Epidermal melanocyte (primary cell): ENCODE measurements around the gene TRAF3.
"Not testable (repeated sequence)": the region's sequence is repeated elsewhere in the genome, so short reads cannot be mapped to it uniquely, and the experiment has no call there.

Source experiments
- DNase-seq: peaks from one replicate; pipeline ENCODE4 v3.0.0; 2011; ENCODE audit warnings: low spot score; ENCODE audit not compliant: insufficient read length

The TRAF3 gene

DNA sequence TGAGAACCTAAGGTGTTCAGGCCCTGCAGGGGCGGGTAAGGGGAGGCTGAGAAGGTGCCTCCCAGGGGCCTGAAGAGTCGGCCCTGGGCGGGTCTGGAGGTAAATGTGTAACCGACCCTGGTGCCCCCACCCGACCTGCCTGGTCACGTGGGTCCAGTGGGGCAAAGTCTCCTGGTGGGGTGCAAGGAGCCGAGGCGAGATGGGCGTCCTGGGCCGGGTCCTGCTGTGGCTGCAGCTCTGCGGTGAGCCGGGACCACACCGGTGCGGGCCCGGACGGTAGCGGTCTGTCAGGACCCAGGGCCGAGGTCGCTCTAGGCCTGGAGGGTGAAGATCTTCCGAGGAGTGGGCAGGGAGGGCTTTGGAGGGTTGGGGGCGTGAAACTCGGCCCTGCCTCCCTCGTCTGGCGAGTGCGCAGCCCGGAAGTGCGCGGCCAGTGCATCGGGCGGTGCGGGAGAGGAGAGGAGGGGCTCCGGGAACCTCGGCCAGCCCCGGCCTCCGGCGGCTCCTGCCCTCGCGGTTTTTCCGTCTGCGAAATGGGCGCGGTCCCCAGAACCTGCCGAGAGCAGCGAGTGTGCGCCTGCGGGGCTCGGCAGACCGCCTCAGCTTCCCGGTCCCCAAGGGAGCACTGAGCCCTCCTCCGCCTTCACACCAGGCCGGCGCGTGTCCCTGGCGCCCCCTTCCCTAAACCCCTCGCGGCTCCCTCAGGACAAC, 145.4 kb downstream of the TRAF3 start, which contains the start of gene AMN:
Gene AMN, plus strand, starts transcription at position 174 of the 711 bp plus-strand sequence. Its CDS starts 26 bp downstream, at position 200.
- no peak for DNase-seq

GRCh38 chr14:102923201-102923924, 146.1 kb downstream of the TRAF3 start:
- no peak for DNase-seq

DNA sequence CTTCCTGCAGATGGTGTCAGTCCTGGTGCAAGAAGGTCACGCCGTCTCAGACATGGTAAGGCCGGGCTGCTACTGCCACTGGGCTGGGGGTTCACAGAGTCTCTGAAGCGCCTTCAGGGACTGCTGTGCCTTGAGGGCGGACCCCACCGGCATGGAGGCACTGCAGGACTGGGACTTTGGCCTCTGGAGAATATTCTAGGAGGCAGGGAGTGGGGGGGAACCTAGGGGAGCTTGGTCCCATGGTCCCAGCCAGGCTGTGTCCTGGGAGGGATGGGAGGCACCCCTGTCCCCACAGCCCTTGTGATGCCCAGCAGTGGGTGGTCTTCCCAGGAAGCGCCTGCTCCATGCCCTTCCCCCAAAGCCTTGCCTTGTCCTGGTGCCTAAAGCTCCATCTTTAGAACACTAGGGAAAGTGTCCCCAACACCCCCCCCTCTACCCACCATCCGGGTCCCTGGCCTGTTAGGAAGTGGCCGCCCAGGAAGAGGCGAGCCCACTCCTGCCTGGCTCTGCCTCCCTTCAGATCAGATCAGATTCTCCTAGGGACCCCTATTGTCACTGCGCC, 146.8 kb downstream of the TRAF3 start:
- no peak for DNase-seq

DNA sequence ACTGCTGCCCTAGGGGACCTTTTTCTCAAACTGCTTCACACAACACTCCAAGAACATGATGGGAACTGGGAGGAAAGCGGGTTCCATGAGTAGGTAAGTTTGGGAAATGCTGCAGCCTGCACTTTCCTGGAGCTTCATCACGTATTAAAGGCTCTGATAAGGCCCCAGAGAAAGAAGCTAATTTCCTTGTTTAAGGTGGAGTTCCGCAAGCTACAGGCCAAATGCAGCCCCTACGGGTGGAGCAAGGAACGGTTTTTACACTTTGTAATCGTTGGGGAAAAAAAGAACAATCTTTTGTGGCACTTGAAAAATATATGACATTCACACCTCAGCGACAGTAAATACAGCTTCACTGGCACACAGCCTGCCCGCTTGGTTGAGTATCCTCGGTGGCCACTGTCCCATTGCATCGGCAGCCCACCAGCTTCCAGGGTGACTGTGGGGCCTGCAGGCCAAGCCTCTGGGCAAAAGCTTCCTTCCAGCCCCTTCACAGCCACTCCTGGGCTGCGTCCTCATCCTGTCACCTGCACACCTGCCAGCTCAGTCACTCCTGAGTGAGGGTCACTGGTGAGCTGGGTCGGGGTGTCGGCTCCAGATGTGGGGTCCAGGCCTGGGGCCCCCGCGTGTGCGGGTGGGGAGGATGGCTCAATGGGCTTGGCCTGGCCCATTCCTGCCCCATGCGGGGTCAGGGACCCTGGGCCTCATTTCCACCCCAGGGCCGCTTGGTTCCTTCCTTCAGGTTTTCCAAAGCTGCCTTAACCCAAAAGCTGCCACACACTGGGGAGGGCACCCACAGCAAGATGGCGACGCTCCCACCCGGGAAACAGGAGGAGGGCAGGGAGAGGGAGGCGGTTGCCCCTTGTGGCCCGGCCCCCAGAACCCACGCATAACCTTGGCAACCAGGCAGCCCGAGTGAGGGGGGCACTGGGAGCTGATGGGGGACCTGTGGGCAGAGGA, 147.7 kb downstream of the TRAF3 start:
- DNase-seq, result no peak

GRCh38 chr14:102925646-102926045, 148.4 kb downstream of the TRAF3 start:
- no peak for DNase-seq

DNA sequence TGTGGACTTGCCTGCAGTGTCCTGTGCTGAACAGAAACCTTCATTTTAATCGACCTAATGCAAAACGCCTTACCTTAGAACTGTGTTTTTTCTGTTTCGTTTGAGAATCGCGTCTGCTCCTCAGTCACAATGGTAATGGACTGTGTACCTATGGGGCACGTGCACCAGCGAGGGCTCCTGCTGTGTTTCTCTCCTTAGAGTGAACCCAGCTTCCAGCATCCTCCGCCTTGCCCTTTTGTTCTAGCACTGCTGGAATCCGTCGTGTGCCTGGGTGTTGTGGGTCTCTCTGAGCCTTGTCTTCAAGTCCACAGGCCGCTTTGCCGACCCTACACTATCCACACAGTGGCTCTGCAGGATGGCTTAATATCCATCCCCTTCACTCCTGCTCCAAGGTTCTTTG, 148.9 kb downstream of the TRAF3 start:
- no peak for DNase-seq

DNA sequence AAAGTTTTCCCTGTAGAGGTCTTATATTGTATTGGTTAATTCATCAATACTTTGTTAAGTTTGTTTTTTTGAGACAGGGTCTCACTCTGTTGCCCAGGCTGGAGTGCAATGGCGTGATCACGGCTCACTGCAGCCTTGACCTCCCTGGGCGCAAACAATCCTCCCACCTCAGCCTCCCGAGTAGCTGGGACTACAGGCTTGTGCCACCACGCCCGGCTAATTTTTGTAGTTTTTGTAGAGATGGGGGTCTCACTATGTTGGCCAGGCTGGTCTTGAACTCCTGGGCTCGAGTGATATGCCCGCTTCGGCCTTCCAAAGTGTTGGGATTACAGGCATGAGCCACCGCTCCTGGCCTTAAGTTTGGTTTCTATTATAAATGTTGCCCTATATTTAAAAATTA, 149.6 kb downstream of the TRAF3 start:
- DNase-seq, result not testable (repeated sequence)

DNA sequence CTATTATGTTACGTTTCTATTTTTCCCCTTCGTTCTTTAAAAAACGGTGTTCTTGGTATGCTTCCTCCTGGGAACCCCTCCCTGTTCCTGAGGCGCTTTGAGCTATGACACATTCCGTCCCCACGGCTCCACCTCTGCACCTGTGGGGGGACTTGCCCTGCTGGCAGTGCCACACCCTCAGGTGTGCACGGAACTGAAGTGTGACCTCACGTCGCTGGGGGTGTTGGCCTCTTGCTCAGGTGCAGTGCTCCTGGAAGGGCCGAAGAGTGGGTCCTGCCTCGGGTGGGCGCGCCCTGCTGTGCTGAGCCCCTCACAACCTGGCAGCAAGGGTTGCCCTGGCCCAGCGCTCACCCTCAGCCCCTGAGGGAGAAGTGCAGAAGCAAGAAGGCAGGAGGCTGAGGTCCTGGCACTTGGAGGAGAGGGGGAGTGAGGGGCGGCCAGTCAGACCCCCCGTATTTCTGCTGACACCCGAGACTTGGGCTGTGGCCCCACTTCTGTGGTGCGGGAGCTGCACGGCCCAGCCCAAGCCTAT, 150.2 kb downstream of the TRAF3 start:
- DNase-seq, result no peak

DNA sequence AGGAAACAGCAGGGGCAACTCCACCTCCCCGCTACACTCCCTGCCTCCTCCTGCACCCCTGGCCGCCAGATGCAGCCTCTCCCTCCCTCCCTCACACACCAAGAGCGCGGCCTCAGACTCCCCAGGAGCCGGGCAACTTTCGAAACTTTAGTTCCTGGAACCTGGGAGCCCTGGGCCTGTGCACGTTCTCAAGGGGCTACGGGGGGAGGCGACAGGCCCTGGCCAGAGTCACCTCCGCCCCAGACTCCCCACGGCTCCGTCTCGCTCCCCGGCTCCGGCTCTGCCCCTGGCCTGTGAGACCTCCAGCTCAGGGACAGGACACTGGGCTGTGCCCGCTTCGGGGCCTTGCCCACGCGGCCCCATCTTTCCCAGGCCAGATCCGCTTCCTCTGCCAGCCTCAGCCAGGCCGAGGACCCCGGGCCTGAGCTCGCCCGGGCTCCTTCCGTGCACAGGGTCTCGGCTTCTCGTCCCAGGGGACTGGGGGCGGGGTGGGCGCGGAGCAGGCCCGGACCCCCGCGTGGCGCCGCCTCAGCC, 150.7 kb downstream of the TRAF3 start:
- DNase-seq, result no peak

DNA sequence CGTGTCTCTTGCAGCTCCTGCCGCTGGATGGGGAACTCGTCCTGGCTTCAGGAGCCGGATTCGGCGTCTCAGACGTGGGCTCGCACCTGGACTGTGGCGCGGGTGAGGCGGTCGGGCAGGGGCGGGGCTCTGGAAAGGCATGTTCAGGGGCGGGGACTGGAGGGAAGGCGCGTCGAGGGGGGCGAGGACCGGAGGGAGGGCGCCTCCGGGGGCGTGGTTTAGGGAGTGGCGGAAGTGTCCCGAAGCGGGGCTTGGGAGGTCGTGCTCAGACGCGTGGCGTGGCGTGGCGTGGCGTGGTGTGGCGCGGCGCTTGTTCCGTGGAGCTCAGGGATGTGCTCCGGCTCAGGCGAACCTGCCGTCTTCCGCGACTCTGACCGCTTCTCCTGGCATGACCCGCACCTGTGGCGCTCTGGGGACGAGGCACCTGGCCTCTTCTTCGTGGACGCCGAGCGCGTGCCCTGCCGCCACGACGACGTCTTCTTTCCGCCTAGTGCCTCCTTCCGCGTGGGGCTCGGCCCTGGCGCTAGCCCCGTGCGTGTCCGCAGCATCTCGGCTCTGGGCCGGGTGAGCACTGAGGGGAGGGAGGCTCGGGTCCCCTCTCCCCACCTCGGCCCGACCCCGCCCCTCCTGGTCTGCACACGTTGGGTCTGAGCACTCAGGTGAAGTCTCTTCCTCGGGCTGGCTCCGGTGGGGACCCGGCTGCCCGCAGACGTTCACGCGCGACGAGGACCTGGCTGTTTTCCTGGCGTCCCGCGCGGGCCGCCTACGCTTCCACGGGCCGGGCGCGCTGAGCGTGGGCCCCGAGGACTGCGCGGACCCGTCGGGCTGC, 151.4 kb downstream of the TRAF3 start:
- no peak for DNase-seq

- DNase-seq, result no peak
Observed at GRCh38 chr14:102929241-102930137, 152.2 kb downstream of the TRAF3 start.

DNA sequence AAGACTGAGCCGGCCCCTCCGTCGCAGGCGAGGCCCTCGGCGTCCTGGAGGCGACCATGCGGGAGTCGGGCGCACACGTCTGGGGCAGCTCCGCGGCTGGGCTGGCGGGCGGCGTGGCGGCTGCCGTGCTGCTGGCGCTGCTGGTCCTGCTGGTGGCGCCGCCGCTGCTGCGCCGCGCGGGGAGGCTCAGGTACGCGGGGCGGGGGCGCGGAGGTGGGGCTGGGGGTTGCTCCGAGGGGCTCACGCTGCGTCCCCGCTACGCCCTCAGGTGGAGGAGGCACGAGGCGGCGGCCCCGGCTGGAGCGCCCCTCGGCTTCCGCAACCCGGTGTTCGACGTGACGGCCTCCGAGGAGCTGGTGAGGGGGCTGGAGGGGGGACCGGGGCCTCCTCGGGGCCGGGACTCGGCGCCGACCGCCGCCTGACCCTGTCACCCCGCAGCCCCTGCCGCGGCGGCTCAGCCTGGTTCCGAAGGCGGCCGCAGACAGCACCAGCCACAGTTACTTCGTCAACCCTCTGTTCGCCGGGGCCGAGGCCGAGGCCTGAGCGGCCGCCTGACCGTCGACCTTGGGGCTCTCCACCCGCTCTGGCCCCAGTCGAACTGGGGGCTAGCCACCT, 153.0 kb downstream of the TRAF3 start:
- no peak for DNase-seq

DNA sequence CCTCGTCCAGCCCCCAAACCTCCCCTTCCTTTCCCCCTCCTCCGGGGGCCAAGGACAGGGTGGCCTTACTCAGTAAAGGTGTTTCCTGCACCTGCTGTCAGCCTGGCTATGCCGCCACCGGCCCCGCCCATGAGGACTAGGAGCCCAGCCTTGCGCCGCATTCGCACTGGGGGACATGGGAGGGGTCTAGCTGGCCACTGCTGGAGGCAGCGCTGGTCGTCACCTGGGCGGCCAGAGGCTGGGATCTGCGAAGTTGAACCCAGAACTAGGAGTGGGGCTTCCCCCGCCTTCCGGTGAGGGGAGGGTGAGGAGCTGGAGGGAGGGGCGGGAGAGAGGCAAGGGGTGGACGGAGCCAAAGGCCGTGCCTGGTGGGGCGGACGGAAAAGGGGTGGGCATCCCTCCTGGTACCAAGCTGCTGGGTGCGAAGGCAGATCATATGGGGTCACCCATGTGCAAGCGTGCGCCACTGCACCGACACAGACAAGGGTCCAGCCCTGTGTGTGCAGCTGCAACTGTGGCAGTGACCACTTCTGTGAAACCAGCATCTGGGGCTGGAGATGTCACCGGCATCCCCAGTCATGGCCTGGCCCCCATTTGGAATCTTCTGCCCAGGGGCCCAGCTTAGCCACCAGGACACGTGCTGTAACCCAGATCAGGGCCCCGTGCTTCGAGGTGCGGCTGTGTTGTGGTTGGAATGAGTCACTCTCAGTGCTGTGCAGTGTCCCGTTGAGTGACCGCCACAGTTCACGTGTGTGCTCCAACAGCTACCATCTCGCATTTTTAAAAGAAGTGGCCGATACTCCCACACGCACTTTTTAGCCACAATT, 153.7 kb downstream of the TRAF3 start:
- no peak for DNase-seq

DNA sequence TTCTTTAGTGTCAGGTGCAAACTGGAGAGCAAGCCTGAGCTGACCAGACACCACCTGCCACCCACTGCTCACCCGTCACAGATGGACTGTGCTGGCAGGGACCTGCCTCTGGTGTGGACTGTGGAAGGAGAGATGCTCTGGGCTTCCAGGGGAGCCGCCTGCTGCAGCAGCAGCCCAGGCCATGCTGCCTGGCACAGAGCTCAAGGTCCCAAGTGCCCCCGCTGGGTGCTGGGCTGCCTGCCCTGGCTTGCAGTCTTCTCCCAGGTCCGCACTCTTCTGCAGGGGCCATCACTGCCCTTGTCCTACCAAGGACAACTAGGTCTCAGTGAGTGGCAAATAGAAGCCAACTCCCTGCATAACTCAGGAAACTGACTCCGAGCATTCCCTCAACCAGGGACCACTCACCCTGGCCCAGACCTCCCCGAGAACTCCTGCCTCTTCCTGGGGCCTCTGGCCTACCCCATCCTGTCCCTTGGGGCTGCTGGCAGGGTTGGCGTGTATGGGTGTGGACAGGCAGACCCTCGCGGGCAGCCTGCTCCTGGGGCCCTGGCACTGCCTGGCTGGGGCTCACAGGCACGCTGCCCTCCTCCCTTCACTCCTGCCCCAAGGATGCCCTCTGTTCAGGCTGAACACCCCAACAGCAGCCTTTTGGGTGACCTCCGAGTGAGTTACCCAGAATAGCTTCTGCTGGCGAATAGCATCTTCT, 154.5 kb downstream of the TRAF3 start:
- DNase-seq, result no peak

DNA sequence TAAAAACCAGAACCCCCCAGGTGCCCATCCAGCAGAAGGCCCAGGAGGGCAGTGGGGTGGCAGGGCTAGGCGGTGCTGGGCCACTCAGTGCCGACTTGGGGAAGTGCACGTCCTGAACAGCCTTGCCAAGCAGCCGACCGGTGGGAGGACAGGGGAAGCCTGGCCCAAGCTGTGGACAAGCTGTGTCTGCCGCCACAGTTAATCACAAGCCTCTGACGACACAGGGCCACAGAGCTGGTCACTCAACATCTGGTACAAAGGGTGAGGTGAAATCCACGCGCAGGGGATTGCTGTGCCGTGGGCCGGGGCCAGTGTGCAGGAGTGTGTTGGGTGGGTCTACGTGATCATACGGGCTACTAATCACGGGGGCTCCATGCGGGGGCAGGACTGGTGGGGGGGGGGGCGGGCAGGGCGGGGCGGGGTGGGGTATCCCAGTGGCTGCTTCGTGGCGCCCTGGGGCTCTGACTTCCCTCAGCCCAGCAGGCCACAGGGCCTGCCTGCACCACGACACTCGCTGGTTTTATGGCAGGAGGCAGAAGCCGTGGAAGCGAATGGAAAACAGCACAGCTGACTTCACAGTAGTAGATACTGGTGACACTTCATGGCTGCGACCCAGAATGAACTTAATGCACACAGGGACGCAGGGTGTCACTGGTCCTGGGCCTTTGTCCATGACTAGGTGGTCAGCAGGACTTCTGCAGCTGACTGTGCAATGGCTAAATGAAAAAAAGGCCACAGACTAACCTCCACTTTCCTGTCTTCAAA, 155.4 kb downstream of the TRAF3 start:
- DNase-seq, result peak; percentile 11

- DNase-seq, result peak; percentile 12
Observed at GRCh38 chr14:102933618-102934231, 156.5 kb downstream of the TRAF3 start.
